GM19468 (cell line): ENCODE data around the gene CAPN14.
A peak's percentile ranks its signal among the peaks of the same experiment; 100 is the strongest.

Experiments
- ATAC-seq: cut with Tn5 transposase; IDR thresholded peaks from one replicate; pipeline ENCODE4 v1.9.1; 2021; ENCODE audit warnings: mild to moderate bottlenecking, moderate library complexity, moderate number of reproducible peaks; ENCODE audit not compliant: unreplicated experiment; ENCODE audit errors: extremely low read depth

Gene CAPN14

GRCh38 chr2:31227711-31228125 is 10.4 kb upstream of the CAPN14 start:
- no peak for ATAC-seq

GRCh38 chr2:31227110-31227509 is 9.8 kb upstream of the CAPN14 start:
- ATAC-seq = no peak

GRCh38 chr2:31226266-31226665 is 9.0 kb upstream of the CAPN14 start:
- no peak for ATAC-seq

- no peak for ATAC-seq
These were observed 6.4 kb upstream of the CAPN14 start for GRCh38 chr2:31223749-31224148.

GRCh38 chr2:31223026-31223425 is 5.7 kb upstream of the CAPN14 start:
- ATAC-seq = no peak

- no peak for ATAC-seq
These were observed 4.8 kb upstream of the CAPN14 start for GRCh38 chr2:31222071-31222470.

- no peak for ATAC-seq
These were observed 4.2 kb upstream of the CAPN14 start for GRCh38 chr2:31221544-31221943.

GRCh38 chr2:31219131-31219969 is 2.0 kb upstream of the CAPN14 start:
- peak; percentile 63 for ATAC-seq

- ATAC-seq = peak; percentile 25
These were observed 581 bp downstream of the CAPN14 start for GRCh38 chr2:31216734-31217133.

GRCh38 chr2:31214444-31214915 is 2.8 kb downstream of the CAPN14 start:
- no peak for ATAC-seq

- ATAC-seq = no peak
These were observed 3.5 kb downstream of the CAPN14 start for GRCh38 chr2:31213601-31214443.

GRCh38 chr2:31212659-31213600 is 4.4 kb downstream of the CAPN14 start:
- no peak for ATAC-seq

- ATAC-seq = no peak
These were observed 9.1 kb downstream of the CAPN14 start for GRCh38 chr2:31208240-31208639.

- ATAC-seq = no peak
These were observed 9.5 kb downstream of the CAPN14 start for GRCh38 chr2:31207790-31208189.

GRCh38 chr2:31205613-31206012 is 11.7 kb downstream of the CAPN14 start:
- no peak for ATAC-seq

- ATAC-seq = no peak
These were observed 12.1 kb downstream of the CAPN14 start for GRCh38 chr2:31205186-31205585.

GRCh38 chr2:31204783-31205182 is 12.5 kb downstream of the CAPN14 start:
- no peak for ATAC-seq

GRCh38 chr2:31203916-31204315 is 13.4 kb downstream of the CAPN14 start:
- no peak for ATAC-seq

- ATAC-seq = no peak
These were observed 14.5 kb downstream of the CAPN14 start for GRCh38 chr2:31202833-31203232.

- no peak for ATAC-seq
These were observed 15.3 kb downstream of the CAPN14 start for GRCh38 chr2:31202041-31202440.
